Forelimb muscle (tissue), 1 donor: Measurements from ENCODE around the gene SPATA2. TPM values are rescaled to one million over a fixed set of nuclear protein-coding genes. Genes with fewer than 3 reads are reported as not detected.
A peak's percentile ranks its signal among the peaks of the same experiment; 100 is the strongest.

Experiments
- DNase-seq: peaks from one replicate; pipeline ENCODE4 v3.0.0-alpha.2; 2013; ENCODE audit warnings: low read depth
- polyA plus RNA-seq: library from polyadenylated mRNA; unstranded; fragments of 120-200 nt; gene quantifications from one replicate; pipeline ENCODE4 v1.2.1, GENCODE V29; 2013; ENCODE audit not compliant: insufficient read length

SPATA2 gene
- polyA plus RNA-seq, 1 donor = 5.7 TPM

GRCh38 chr20:49935746-49936152, 20.4 kb upstream of the SPATA2 start:
- no peak for DNase-seq

- DNase-seq = no peak
Observed at GRCh38 chr20:49929142-49929494, 13.8 kb upstream of the SPATA2 start.

GRCh38 chr20:49928411-49929141, 13.2 kb upstream of the SPATA2 start:
- peak; percentile 36 for DNase-seq

- DNase-seq = no peak
Observed at GRCh38 chr20:49925901-49926454, 10.6 kb upstream of the SPATA2 start.

GRCh38 chr20:49924247-49924646, 8.9 kb upstream of the SPATA2 start:
- no peak for DNase-seq

- no peak for DNase-seq
Observed at GRCh38 chr20:49919461-49919860, 4.1 kb upstream of the SPATA2 start.

GRCh38 chr20:49919009-49919408, 3.7 kb upstream of the SPATA2 start:
- DNase-seq = no peak

GRCh38 chr20:49918446-49918845, 3.1 kb upstream of the SPATA2 start:
- no peak for DNase-seq

GRCh38 chr20:49916146-49917002, 1.0 kb upstream of the SPATA2 start:
- DNase-seq = no peak

GRCh38 chr20:49915118-49915379, 280 bp downstream of the SPATA2 start:
- no peak for DNase-seq

- DNase-seq = no peak
Observed at GRCh38 chr20:49914310-49915117, 815 bp downstream of the SPATA2 start.

- no peak for DNase-seq
Observed at GRCh38 chr20:49913399-49914047, 1.8 kb downstream of the SPATA2 start.

GRCh38 chr20:49910340-49910706, 5.0 kb downstream of the SPATA2 start:
- no peak for DNase-seq

GRCh38 chr20:49909499-49910339, 5.6 kb downstream of the SPATA2 start:
- DNase-seq = no peak

GRCh38 chr20:49908258-49908565, 7.1 kb downstream of the SPATA2 start:
- DNase-seq = no peak

GRCh38 chr20:49907405-49908257, 7.7 kb downstream of the SPATA2 start:
- DNase-seq = no peak

- no peak for DNase-seq
Observed at GRCh38 chr20:49906615-49907154, 8.6 kb downstream of the SPATA2 start.

GRCh38 chr20:49906101-49906604, 9.2 kb downstream of the SPATA2 start:
- DNase-seq = no peak

GRCh38 chr20:49905415-49906091, 9.8 kb downstream of the SPATA2 start:
- DNase-seq = no peak
